Kidney epithelial cell (primary cell): ENCODE data around the gene TRPV5. TPM values are rescaled to one million over a fixed set of nuclear protein-coding genes. Genes with fewer than 3 reads are reported as not detected.

Experiments
- DNase-seq: peaks from one replicate; pipeline ENCODE4 v3.0.0-alpha.2; 2010; ENCODE audit warnings: low read depth
- H3K27me3 ChIP-seq: 2 replicates; pipeline ENCODE4 v1.6.0; 2011; ENCODE audit warnings: low read length; ENCODE audit not compliant: control insufficient read depth, insufficient read depth
- H3K36me3 ChIP-seq: 2 replicates; pipeline ENCODE4 v1.5.1; 2011; ENCODE audit warnings: low read length; ENCODE audit not compliant: control insufficient read depth, insufficient read depth
- H3K4me3 ChIP-seq: 2 replicates; pipeline ENCODE4 v1.5.1; 2011; ENCODE audit warnings: low read depth, mild to moderate bottlenecking, control low read depth, low read length
- CTCF ChIP-seq: IDR thresholded peaks from 2 replicates; pipeline ENCODE4 v1.5.1; 2011; ENCODE audit warnings: mild to moderate bottlenecking, moderate library complexity, low read length, control low read depth, inconsistent platforms; ENCODE audit not compliant: insufficient read depth, poor library complexity, severe bottlenecking
- total RNA-seq: library from RNA; depleted of rRNA; stranded (reverse); fragments of >200 nt; gene quantifications from 2 replicates; pipeline ENCODE4 v1.2.3, GENCODE V29; 2015

The TRPV5 gene
- total RNA-seq, 1 donor from 2014 or later, result not detected

- no peaks in the 10 kb centered on the region for H3K36me3 ChIP-seq
- H3K27me3 ChIP-seq, result no peaks in the 10 kb centered on the region
- TF ChIP-seq CTCF, result no peak
- no peak overlapping the region for H3K4me3 ChIP-seq
- DNase-seq, result no peak
Measured at GRCh38 chr7:142862786-142863400, 70.7 kb downstream of the TRPV5 start.

GRCh38 chr7:142862351-142862750 lies 71.2 kb downstream of the TRPV5 start:
- TF ChIP-seq CTCF, result no peak
- H3K4me3 ChIP-seq, result no peak overlapping the region
- no peak for DNase-seq
- no peaks in the 10 kb centered on the region for H3K36me3 ChIP-seq
- H3K27me3 ChIP-seq, result no peaks in the 10 kb centered on the region

- Histone ChIP-seq H3K4me3 (no peak overlapping the region), H3K36me3 (no peaks in the 10 kb centered on the region), H3K27me3 (no peaks in the 10 kb centered on the region)
- no peak for DNase-seq
- no peak for TF ChIP-seq CTCF
Measured at GRCh38 chr7:142860968-142861367, 72.6 kb downstream of the TRPV5 start.

GRCh38 chr7:142859829-142860228 lies 73.7 kb downstream of the TRPV5 start:
- TF ChIP-seq CTCF, result no peak
- no peaks in the 10 kb centered on the region for H3K36me3 ChIP-seq
- no peak overlapping the region for H3K4me3 ChIP-seq
- peaks cover 5% of the 10 kb centered on the region for H3K27me3 ChIP-seq
- no peak for DNase-seq

GRCh38 chr7:142859411-142859810 lies 74.1 kb downstream of the TRPV5 start:
- no peak for DNase-seq
- Histone ChIP-seq H3K27me3 (peaks cover 5% of the 10 kb centered on the region), H3K4me3 (no peak overlapping the region), H3K36me3 (no peaks in the 10 kb centered on the region)
- TF ChIP-seq CTCF, result no peak

Other genes starting within 250 kb of the TRPV5 start
- 1.5 and 2.1 TPM in 2 replicates for gene PRSS1, start 184.3 kb downstream of the TRPV5 start, total RNA-seq
- gene PRSS2, start 162.8 kb downstream of the TRPV5 start, total RNA-seq, result not detected in 2 replicates
- 3.3 and 7.7 TPM in 2 replicates for gene EPHB6, start 78.7 kb downstream of the TRPV5 start, total RNA-seq
- 7.6 and 10.6 TPM in 2 replicates for gene TRPV6, start 48.0 kb downstream of the TRPV5 start, total RNA-seq
- gene LLCFC1, start 5.7 kb upstream of the TRPV5 start, total RNA-seq, result not detected in 2 replicates
- not detected in 2 replicates for gene KEL, start 28.6 kb upstream of the TRPV5 start, total RNA-seq
- gene OR9A2, start 93.4 kb upstream of the TRPV5 start, total RNA-seq, result not detected in 2 replicates
- gene OR6V1, start 118.6 kb upstream of the TRPV5 start, total RNA-seq, result not detected in 2 replicates
- not detected in 2 replicates for gene PIP, start 198.3 kb upstream of the TRPV5 start, total RNA-seq
- not detected in 2 replicates for gene TAS2R39, start 249.7 kb upstream of the TRPV5 start, total RNA-seq